HG03469 (cell line): ENCODE measurements around the gene C3orf22.

ENCODE experiments used
- ATAC-seq: cut with Tn5 transposase; IDR thresholded peaks from one replicate; pipeline ENCODE4 v1.9.1; 2021; ENCODE audit warnings: mild to moderate bottlenecking, moderate library complexity, moderate number of reproducible peaks; ENCODE audit not compliant: unreplicated experiment

Gene C3orf22

GRCh38 chr3:126528800-126529541, 29.8 kb downstream of the C3orf22 start:
- ATAC-seq, result no peak

GRCh38 chr3:126528419-126528799, 30.3 kb downstream of the C3orf22 start:
- ATAC-seq, result no peak

- ATAC-seq, result no peak
Observed at GRCh38 chr3:126527455-126528211, 31.1 kb downstream of the C3orf22 start.

GRCh38 chr3:126527006-126527405, 31.7 kb downstream of the C3orf22 start:
- ATAC-seq, result no peak

- no peak for ATAC-seq
Observed at GRCh38 chr3:126526668-126527005, 32.1 kb downstream of the C3orf22 start.

- no peak for ATAC-seq
Observed at GRCh38 chr3:126525853-126526667, 32.7 kb downstream of the C3orf22 start.

- ATAC-seq, result no peak
Observed at GRCh38 chr3:126525091-126525852, 33.5 kb downstream of the C3orf22 start.

- ATAC-seq, result no peak
Observed at GRCh38 chr3:126524429-126524988, 34.2 kb downstream of the C3orf22 start.

GRCh38 chr3:126523745-126524428, 34.8 kb downstream of the C3orf22 start, which contains the start of gene CHST13:
TSS of gene CHST13 (plus strand) at chr3:126524155. CDS start at chr3:126524333, 178 bp downstream.
- ATAC-seq, result no peak

- no peak for ATAC-seq
Observed at GRCh38 chr3:126522363-126522788, 36.4 kb downstream of the C3orf22 start.

GRCh38 chr3:126521122-126521891, 37.4 kb downstream of the C3orf22 start:
- no peak for ATAC-seq

GRCh38 chr3:126519506-126520455, 39.0 kb downstream of the C3orf22 start:
- ATAC-seq, result no peak

GRCh38 chr3:126518779-126519177, 40.0 kb downstream of the C3orf22 start:
- ATAC-seq, result no peak

- no peak for ATAC-seq
Observed at GRCh38 chr3:126517986-126518778, 40.5 kb downstream of the C3orf22 start.

GRCh38 chr3:126517291-126517951, 41.3 kb downstream of the C3orf22 start, which contains the start of gene UROC1:
TSS of gene UROC1 (minus strand) at chr3:126517773. CDS start at chr3:126517719, 54 bp downstream.
- no peak for ATAC-seq

GRCh38 chr3:126516936-126517290, 41.8 kb downstream of the C3orf22 start:
- no peak for ATAC-seq
